Measurements from ENCODE around the gene TET3. TPM values are rescaled to one million over a fixed set of nuclear protein-coding genes. Genes with fewer than 3 reads are reported as not detected.

Gene TET3
- total RNA-seq, 2 experiments from 2014 or later: 15.5 to 16.4 TPM

DNA sequence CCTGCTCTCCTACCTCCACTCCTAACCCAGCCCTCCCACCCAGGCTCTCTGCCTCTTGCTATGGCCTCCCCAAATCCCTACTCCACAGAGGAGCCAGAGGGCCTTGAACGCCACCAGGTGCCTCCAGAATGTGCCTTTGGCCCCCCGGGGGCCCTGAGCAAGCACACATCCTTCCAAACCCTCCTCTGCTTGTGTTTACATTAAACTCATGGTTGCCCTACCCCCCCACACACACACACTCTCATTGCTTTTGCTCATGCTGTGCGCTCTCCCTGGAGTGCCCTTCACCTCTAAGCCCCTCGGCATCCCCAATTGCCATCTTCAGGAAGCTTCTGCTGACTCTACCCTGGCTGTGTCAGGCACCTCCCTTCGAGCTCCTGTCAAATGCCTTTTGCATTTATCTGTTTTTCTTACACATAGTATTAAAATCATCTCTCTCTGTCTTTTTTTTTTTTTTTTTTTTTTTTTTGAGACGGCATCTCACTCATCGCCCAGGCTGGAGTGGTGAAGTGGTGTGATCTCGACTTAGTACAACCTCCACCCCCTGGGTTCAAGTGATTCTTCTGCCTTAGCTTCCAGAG lies 16.3 kb upstream of the TET3 start:
- no peak overlapping the region for H3K27ac Mint-ChIP-seq
- intact Hi-C loops (cut with micrococcal nuclease): no loop called here
- no peaks in the 10 kb centered on the region for H3K27me3 Mint-ChIP-seq
- H3K4me1 Mint-ChIP-seq (ENCODE audit: low read depth): peaks cover 69% of the 10 kb centered on the region
- ATAC-seq (no peak), DNase-seq (no peak)
- ChIA-PET CTCF (no interaction called here), POLR2A (interaction anchor here (0.6 to 3.1 kb wide), 5 partner anchors 8 to 238 kb away, joined by 3 to 12 read pairs (median 3); partner anchors contain the start of gene TET3)
- no peaks in the 10 kb centered on the region for H3K9me3 Mint-ChIP-seq
- TF ChIP-seq, protein P1, sequence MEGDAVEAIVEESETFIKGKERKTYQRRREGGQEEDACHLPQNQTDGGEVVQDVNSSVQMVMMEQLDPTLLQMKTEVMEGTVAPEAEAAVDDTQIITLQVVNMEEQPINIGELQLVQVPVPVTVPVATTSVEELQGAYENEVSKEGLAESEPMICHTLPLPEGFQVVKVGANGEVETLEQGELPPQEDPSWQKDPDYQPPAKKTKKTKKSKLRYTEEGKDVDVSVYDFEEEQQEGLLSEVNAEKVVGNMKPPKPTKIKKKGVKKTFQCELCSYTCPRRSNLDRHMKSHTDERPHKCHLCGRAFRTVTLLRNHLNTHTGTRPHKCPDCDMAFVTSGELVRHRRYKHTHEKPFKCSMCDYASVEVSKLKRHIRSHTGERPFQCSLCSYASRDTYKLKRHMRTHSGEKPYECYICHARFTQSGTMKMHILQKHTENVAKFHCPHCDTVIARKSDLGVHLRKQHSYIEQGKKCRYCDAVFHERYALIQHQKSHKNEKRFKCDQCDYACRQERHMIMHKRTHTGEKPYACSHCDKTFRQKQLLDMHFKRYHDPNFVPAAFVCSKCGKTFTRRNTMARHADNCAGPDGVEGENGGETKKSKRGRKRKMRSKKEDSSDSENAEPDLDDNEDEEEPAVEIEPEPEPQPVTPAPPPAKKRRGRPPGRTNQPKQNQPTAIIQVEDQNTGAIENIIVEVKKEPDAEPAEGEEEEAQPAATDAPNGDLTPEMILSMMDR (IDR thresholded peaks at IDR 0.05): no peak
- H3K4me3 Mint-ChIP-seq: no peak overlapping the region
- H3K36me3 Mint-ChIP-seq (ENCODE audit: low read depth): no peaks in the 10 kb centered on the region

DNA sequence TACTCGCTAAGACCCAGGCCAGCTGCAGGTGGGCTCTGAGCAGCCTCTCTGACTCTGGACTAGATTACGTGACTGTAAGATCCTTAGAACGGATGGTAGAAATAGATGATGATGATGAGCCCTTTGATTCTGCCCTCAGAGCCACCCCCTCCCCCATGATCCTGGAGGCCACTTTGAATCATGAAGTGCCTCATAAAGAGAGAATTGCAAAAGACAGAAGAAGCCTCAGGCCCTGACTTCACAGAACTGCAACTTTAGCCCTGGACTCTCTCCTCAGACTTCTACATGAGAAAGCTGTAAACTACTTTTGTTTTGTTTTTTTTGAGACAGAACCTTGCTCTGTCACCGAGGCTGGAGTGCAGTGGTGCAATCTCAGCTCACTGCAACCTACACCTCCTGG lies 15.4 kb upstream of the TET3 start:
- Mint-ChIP-seq H3K36me3 (ENCODE audit: low read depth) (no peaks in the 10 kb centered on the region), H3K4me1 (ENCODE audit: low read depth) (peaks cover 60% of the 10 kb centered on the region), H3K27me3 (no peaks in the 10 kb centered on the region), H3K9me3 (no peaks in the 10 kb centered on the region), H3K4me3 (no peak overlapping the region), H3K27ac (no peak overlapping the region)
- DNase-seq (peak; percentile 61), ATAC-seq (no peak)
- CTCF ChIA-PET: interaction anchor here (0.8 to 1.7 kb wide), 3 partner anchors 10 to 178 kb away, joined by 3 to 4 read pairs (median 3); partner anchors contain the start of gene BOLA3
- POLR2A ChIA-PET: interaction anchor here (1.0 to 3.1 kb wide), 3 partner anchors 16 to 178 kb away, joined by 3 to 12 read pairs (median 4); partner anchors contain the start of gene TET3
- intact Hi-C loops (cut with micrococcal nuclease): no loop called here
- TF ChIP-seq, protein P1 (IDR thresholded peaks at IDR 0.05): no peak

DNA sequence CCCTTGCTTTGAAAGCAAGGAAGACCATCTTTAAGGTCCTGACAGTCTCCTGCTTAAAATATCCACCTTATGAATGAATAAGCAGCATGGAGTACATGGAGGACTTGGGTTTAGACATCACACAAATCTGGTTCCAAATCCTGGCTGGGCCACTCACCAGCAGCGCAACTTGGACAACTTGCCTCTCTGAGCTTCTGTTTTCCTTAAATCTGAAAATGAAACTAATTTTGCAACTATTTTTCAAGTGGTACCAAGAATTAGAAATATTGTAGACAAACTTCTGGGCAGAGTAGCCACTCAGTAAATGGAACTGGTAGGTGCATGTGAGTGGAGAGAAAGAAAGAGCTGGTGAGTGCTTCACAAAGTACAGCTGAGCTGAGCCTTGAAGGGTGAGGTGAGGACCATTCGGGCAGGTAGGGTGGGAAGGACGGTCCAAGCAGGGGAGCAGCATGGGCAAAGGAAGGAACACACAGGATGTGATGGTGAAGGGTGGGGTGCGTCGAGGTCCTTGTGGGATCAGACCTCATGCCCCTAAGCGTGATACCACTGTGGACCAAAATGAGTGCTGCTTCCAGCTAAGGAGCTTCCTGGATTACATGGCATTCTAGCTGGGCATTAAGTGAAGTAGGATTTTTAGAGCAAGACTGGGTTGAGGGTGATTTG lies 14.4 kb upstream of the TET3 start:
- peak; percentile 12 for ATAC-seq

DNA sequence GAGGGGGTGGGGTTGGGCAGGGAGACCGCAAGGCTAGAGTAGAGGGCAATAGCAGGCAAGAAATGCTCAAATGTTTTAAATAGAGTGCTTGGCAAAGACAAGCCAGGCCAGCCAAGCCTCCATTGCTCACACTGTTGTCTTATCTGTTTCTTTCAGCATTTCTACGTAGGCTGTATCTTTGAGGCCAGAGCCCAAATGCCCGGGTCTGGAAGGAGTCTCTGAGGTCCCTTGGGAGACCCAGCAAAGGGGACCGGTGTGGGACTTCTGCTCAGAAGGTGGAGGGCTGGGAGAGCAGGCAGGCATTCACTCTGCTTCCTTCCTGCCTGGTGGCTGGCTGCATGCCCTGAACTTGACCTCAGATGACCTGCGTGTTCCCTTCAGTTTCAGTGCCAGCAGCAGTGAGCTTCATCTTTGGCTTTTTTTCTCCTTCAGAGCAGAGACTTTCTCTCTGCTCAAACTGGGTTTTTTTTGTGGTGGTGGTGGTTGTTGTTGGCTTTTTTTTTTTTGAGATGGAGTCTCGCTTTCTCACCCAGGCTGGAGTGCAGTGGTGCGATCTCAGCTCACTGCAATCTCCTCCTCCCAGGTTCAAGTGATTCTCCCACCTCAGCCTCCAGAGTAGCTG lies 13.7 kb upstream of the TET3 start:
- H3K36me3 Mint-ChIP-seq (ENCODE audit: low read depth): no peaks in the 10 kb centered on the region
- peak overlapping the region; percentile 69 for H3K4me3 Mint-ChIP-seq
- H3K27ac Mint-ChIP-seq: peak overlapping the region; percentile 86
- TF ChIP-seq, protein P1 (IDR thresholded peaks at IDR 0.05): no peak
- H3K9me3 Mint-ChIP-seq: no peaks in the 10 kb centered on the region
- peaks cover 62% of the 10 kb centered on the region for H3K4me1 Mint-ChIP-seq (ENCODE audit: low read depth)
- ChIA-PET POLR2A (interaction anchor here (0.8 to 3.1 kb wide), 6 partner anchors 8 to 176 kb away, joined by 3 to 12 read pairs (median 4); partner anchors contain the start of gene TET3), CTCF (interaction anchor here (1.1 to 1.7 kb wide), 6 partner anchors 8 to 176 kb away, joined by 3 to 4 read pairs (median 4); partner anchors contain the start of genes BOLA3 and STAMBP)
- no peaks in the 10 kb centered on the region for H3K27me3 Mint-ChIP-seq
- intact Hi-C loops (cut with micrococcal nuclease): no loop called here
- peak; percentile 75 for DNase-seq
- ATAC-seq: peak; percentile 87

More for the DNA sequence above, 14.4 kb upstream of the TET3 start:
- ChIA-PET POLR2A (interaction anchor here (0.8 to 3.1 kb wide), 6 partner anchors 9 to 177 kb away, joined by 3 to 12 read pairs (median 4); partner anchors contain the start of gene TET3), CTCF (interaction anchor here (0.8 to 1.7 kb wide), 6 partner anchors 9 to 177 kb away, joined by 3 to 4 read pairs (median 4); partner anchors contain the start of genes BOLA3 and STAMBP)
- intact Hi-C loops (cut with micrococcal nuclease): no loop called here
- no peaks in the 10 kb centered on the region for H3K27me3 Mint-ChIP-seq
- H3K36me3 Mint-ChIP-seq (ENCODE audit: low read depth): no peaks in the 10 kb centered on the region
- peak overlapping the region; percentile 86 for H3K27ac Mint-ChIP-seq
- TF ChIP-seq, protein P1 (IDR thresholded peaks at IDR 0.05): no peak
- H3K9me3 Mint-ChIP-seq: no peaks in the 10 kb centered on the region
- H3K4me3 Mint-ChIP-seq: peak overlapping the region; percentile 69
- peak; percentile 17 for DNase-seq
- H3K4me1 Mint-ChIP-seq (ENCODE audit: low read depth): peaks cover 55% of the 10 kb centered on the region

Measured in activated CD8-positive, alpha-beta T cell treated with anti-CD3 and anti-CD28 coated beads for 36 hours (primary cell).